ENCODE data around the gene RSRC1.

Gene RSRC1

DNA sequence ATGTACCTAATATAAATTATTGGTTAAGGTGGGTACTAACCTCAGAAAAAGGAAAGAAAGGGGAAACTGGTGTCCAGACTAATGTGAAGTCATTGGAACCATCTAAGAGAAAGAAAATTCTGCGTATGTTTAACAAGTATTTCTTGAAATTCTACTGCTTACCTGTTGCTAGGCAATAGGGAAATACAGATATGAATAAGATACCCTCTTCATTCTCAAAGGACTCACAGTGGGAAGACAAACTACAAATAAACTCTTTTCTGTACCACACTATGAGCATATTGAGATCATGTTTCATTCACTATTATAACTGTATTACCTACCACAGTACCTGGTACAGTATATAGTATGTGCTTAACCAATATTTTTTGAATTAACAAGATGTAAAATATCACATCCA, 320.6 kb downstream of the RSRC1 start:
- H3K9me3 ChIP-seq, result no peaks in the 10 kb centered on the region

DNA sequence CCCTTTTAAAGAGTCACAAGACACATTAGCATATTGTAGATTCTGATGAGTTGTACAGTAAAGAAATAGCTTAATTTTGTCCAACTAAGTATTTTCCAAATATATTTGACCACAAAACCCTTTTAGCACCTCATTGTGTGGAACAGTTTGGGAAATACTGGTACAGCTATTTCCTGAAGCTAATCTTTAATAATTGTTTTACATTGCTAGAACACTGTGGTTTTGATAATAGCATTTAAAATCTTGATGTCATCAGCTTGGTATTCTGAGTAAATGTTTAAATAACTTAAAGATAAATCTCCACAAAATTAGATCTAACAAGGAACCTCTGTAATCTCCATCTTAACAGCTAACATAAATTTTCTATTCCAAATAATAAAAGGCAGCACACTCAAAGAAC, 321.1 kb downstream of the RSRC1 start:
- no peak overlapping the region for H3K27ac ChIP-seq
- intact Hi-C loops (cut with DNase I; ENCODE audit: low total_unique reads), result loop anchor here (5.0 kb wide), 1 partner anchor 814 kb away; no protein-coding TSS in a partner anchor
- H3K4me1 ChIP-seq, result no peaks in the 10 kb centered on the region
- no peaks in the 10 kb centered on the region for H3K36me3 ChIP-seq
- TF ChIP-seq, protein P1, sequence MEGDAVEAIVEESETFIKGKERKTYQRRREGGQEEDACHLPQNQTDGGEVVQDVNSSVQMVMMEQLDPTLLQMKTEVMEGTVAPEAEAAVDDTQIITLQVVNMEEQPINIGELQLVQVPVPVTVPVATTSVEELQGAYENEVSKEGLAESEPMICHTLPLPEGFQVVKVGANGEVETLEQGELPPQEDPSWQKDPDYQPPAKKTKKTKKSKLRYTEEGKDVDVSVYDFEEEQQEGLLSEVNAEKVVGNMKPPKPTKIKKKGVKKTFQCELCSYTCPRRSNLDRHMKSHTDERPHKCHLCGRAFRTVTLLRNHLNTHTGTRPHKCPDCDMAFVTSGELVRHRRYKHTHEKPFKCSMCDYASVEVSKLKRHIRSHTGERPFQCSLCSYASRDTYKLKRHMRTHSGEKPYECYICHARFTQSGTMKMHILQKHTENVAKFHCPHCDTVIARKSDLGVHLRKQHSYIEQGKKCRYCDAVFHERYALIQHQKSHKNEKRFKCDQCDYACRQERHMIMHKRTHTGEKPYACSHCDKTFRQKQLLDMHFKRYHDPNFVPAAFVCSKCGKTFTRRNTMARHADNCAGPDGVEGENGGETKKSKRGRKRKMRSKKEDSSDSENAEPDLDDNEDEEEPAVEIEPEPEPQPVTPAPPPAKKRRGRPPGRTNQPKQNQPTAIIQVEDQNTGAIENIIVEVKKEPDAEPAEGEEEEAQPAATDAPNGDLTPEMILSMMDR (IDR thresholded peaks at IDR 0.05), result no peak
- no peak overlapping the region for H3K4me3 ChIP-seq
- DNase-seq, result no peak
- no peaks in the 10 kb centered on the region for H3K27me3 ChIP-seq
- H3K9me3 ChIP-seq, result no peaks in the 10 kb centered on the region

More for the DNA sequence above, 320.6 kb downstream of the RSRC1 start:
- Histone ChIP-seq H3K4me1 (no peaks in the 10 kb centered on the region), H3K27ac (no peak overlapping the region), H3K4me3 (no peak overlapping the region), H3K27me3 (no peaks in the 10 kb centered on the region), H3K36me3 (no peaks in the 10 kb centered on the region)
- DNase-seq, result no peak
- TF ChIP-seq, protein P1 (IDR thresholded peaks at IDR 0.05), result no peak
- intact Hi-C loops (cut with DNase I; ENCODE audit: low total_unique reads), result loop anchor here (5.0 kb wide), 1 partner anchor 813 kb away; no protein-coding TSS in a partner anchor

DNA sequence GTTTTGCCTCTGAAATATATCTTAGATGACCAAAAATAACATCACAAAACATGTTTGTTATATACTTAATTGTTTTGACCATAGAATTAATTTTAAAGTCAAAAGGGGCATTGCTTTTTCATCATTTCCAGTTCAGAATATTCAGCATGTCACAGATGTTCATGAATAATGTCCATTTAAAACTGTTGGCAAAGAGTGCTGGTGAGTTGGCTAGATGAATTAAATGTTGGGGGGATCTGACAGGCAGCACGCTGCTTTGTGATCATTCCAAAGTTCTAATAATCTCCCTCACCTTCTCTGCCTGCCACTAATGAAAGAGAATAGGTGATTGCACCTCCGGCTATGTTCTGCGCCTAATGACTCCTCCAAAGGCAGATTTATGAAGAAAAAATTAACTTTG, 321.9 kb downstream of the RSRC1 start:
- TF ChIP-seq, protein P1 (IDR thresholded peaks at IDR 0.05), result no peak
- Histone ChIP-seq H3K4me1 (no peaks in the 10 kb centered on the region), H3K36me3 (no peaks in the 10 kb centered on the region), H3K9me3 (no peaks in the 10 kb centered on the region), H3K27ac (no peak overlapping the region), H3K4me3 (no peak overlapping the region), H3K27me3 (no peaks in the 10 kb centered on the region)
- DNase-seq, result no peak
- intact Hi-C loops (cut with DNase I; ENCODE audit: low total_unique reads), result loop anchor here (5.0 kb wide), 1 partner anchor 815 kb away; no protein-coding TSS in a partner anchor

DNA sequence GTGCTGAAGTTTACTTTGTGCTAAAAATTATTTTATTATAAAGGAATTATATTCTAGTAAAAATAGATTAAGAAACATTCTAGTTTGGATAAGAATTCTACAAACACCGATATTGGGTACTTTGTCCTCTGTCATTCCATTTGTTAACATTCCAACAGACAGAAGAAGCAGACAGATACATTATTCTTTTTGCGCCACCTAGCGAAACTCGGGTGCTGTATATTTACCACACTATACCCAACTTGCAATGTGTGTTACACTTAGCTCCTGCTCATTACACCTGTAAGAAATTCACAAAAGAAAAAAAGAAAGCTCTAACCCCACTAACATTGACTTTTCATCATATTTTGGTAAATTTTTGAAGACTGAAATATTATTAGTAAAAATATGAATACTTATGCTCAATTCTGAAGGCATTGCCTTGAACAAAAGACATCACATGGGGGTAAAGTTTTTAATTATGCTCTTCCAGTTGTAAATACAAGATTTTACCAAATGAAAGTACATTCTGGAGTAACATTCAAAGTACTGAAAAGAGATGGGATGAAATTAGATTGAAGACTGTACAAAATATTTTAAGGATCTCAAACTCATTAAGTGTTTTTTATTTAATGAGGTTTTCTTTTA, 324.6 kb downstream of the RSRC1 start:
- peak; percentile 71 for DNase-seq
- TF ChIP-seq, protein P1 (IDR thresholded peaks at IDR 0.05), result peak; percentile 66 to 78
- Histone ChIP-seq H3K27me3 (no peaks in the 10 kb centered on the region), H3K27ac (no peak overlapping the region), H3K36me3 (no peaks in the 10 kb centered on the region), H3K4me1 (no peaks in the 10 kb centered on the region), H3K9me3 (no peaks in the 10 kb centered on the region), H3K4me3 (no peak overlapping the region)
- intact Hi-C loops (cut with DNase I; ENCODE audit: low total_unique reads), result loop anchor here (5.0 kb wide), 1 partner anchor 817 kb away; no protein-coding TSS in a partner anchor

DNA sequence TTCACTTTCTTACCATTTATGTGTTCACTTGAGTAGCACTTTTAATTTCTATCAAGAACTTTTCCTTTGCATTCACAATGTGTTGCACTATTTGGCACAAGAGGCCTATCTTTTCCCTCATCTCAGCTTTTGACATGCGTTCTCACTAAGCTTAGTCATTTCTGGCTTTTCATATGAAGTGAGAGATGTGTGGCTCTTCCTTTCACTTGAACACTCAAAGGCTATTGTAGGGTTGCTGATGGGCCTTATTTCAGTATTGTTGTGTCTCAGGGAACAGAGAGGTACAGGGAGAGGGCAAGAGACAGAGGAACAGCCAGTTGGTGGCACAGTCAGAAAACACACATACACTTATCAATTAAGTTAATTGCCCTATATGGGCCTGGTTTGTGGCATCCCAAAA, 333.7 kb downstream of the RSRC1 start:
- H3K4me1 ChIP-seq, result no peaks in the 10 kb centered on the region
- H3K27ac ChIP-seq, result no peak overlapping the region
- DNase-seq, result no peak
- H3K4me3 ChIP-seq, result no peak overlapping the region
- no peaks in the 10 kb centered on the region for H3K36me3 ChIP-seq
- no peaks in the 10 kb centered on the region for H3K9me3 ChIP-seq
- TF ChIP-seq, protein P1 (IDR thresholded peaks at IDR 0.05), result no peak
- H3K27me3 ChIP-seq, result no peaks in the 10 kb centered on the region
- intact Hi-C loops (cut with DNase I; ENCODE audit: low total_unique reads), result no loop called here
